H7 (cell line): ENCODE measurements around the gene CFAP298. TPM values are rescaled to one million over a fixed set of nuclear protein-coding genes. Genes with fewer than 3 reads are reported as not detected.
A peak's percentile ranks its signal among the peaks of the same experiment; 100 is the strongest.

Source experiments
- DNase-seq: peaks from one replicate; pipeline ENCODE4 v3.0.0; 2012
- H3K27me3 ChIP-seq: 2 replicates; pipeline ENCODE4 v1.6.0; 2011; ENCODE audit warnings: mild to moderate bottlenecking, low read length; ENCODE audit not compliant: control insufficient read depth, insufficient read depth
- H3K36me3 ChIP-seq: replicated peaks from 2 replicates; pipeline ENCODE4 v1.5.1; 2011; ENCODE audit warnings: low read length; ENCODE audit not compliant: control insufficient read depth, insufficient read depth
- H3K4me3 ChIP-seq: 2 replicates; pipeline ENCODE4 v1.5.1; 2011; ENCODE audit warnings: low read depth, mild to moderate bottlenecking, control low read depth, low read length, moderate library complexity; ENCODE audit not compliant: insufficient read depth
- total RNA-seq: library from RNA; depleted of rRNA; stranded (reverse); fragments of >200 nt; shearing (Covaris generic); gene quantifications from 2 replicates; pipeline ENCODE4 v1.2.3, GENCODE V29; 2014

CFAP298 gene
- total RNA-seq, 1 experiment from 2014 or later = 63.7 TPM

- DNase-seq = no peak
- Histone ChIP-seq H3K27me3 (no peaks in the 10 kb centered on the region), H3K4me3 (no peak within 1 kb of the TSS), H3K36me3 (no peaks in the 10 kb centered on the region)
Measured at GRCh38 chr21:32585042-32585710, 27.0 kb downstream of the CFAP298 start, which contains the start of gene TCP10L. TSS of gene TCP10L (minus strand) at chr21:32585523. CDS start at chr21:32584304, 1,219 bp downstream.

GRCh38 chr21:32584472-32584871 lies 27.7 kb downstream of the CFAP298 start:
- H3K4me3 ChIP-seq = no peak overlapping the region
- no peaks in the 10 kb centered on the region for H3K36me3 ChIP-seq
- no peaks in the 10 kb centered on the region for H3K27me3 ChIP-seq
- no peak for DNase-seq

GRCh38 chr21:32581732-32582131 lies 30.4 kb downstream of the CFAP298 start:
- no peak overlapping the region for H3K4me3 ChIP-seq
- no peaks in the 10 kb centered on the region for H3K36me3 ChIP-seq
- no peaks in the 10 kb centered on the region for H3K27me3 ChIP-seq
- no peak for DNase-seq

GRCh38 chr21:32580949-32581348 lies 31.2 kb downstream of the CFAP298 start:
- no peaks in the 10 kb centered on the region for H3K27me3 ChIP-seq
- H3K36me3 ChIP-seq = no peaks in the 10 kb centered on the region
- DNase-seq = no peak
- H3K4me3 ChIP-seq = no peak overlapping the region

- H3K4me3 ChIP-seq = no peak overlapping the region
- peak; percentile 75 for DNase-seq
- H3K36me3 ChIP-seq = no peaks in the 10 kb centered on the region
- H3K27me3 ChIP-seq = no peaks in the 10 kb centered on the region
Measured at GRCh38 chr21:32578107-32578691, 34.0 kb downstream of the CFAP298 start.

DNA sequence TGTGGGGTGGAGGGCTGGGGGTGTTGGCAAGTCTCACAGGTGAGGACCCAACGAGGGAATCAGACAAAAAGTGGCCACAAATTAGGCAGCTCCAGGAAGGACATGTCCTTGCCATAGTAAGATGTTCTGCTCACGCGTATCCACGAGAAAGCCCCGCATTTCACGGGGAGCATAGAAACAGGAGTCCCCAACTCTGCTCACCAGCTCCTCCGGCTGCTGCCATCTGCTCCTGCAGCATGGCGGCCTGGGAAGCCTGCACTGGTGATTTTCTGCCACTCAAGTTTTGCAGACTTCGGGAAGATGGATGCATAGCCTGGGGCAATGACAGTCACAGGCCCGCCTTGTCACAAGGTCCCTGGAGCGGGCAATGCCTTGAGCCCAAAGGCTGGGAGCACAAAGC lies 36.2 kb downstream of the CFAP298 start:
- DNase-seq = no peak
- no peaks in the 10 kb centered on the region for H3K36me3 ChIP-seq
- H3K4me3 ChIP-seq = no peak overlapping the region
- H3K27me3 ChIP-seq = no peaks in the 10 kb centered on the region

DNA sequence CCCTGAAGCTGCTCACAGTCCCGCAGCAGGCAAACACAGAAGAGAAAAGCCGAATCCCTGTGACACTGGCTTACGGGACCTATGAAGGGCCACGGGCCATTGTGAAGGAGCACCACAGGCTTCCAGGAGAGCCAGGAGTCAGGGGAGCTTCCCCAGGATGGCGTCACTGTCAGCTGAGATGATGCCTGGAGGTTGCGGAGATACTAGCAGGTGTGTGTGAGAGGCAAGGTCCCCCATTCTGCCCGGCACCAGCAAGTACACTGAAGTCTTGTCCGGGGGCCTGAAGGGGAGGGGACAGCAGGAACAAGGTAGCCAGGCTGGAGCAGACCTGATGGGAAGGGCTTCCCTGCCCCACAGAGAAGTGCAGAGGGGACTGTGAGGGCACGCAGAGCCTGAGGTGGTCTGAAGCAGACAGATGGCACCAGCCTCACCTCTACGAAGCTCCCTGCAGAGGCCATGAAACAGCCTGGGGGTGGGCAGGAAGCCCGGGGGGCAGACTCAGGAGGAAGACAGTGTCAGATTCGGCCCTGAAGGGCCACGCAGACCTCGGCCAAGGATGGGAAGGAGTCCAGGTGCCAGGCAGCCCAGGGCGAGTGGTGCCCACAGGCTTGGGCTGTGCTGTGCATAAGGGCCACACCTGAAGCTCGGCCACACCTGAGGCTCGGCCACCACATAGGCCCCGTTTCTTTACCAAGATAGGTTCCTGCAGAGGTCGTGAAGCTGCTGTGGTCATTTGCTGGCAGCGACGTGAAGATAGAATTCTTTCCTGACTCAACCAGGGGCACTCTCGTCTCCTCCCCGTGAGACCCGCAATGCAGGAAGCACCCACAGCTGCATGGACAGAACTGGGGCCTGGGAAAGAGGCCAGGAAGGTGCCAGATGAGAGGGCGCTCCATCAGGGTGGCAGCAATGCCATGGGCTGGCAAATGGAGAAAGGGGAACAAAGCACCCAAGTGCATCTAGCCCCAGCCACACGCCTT lies 36.9 kb downstream of the CFAP298 start:
- H3K27me3 ChIP-seq = no peaks in the 10 kb centered on the region
- H3K36me3 ChIP-seq = no peaks in the 10 kb centered on the region
- no peak for DNase-seq
- H3K4me3 ChIP-seq = no peak overlapping the region

DNA sequence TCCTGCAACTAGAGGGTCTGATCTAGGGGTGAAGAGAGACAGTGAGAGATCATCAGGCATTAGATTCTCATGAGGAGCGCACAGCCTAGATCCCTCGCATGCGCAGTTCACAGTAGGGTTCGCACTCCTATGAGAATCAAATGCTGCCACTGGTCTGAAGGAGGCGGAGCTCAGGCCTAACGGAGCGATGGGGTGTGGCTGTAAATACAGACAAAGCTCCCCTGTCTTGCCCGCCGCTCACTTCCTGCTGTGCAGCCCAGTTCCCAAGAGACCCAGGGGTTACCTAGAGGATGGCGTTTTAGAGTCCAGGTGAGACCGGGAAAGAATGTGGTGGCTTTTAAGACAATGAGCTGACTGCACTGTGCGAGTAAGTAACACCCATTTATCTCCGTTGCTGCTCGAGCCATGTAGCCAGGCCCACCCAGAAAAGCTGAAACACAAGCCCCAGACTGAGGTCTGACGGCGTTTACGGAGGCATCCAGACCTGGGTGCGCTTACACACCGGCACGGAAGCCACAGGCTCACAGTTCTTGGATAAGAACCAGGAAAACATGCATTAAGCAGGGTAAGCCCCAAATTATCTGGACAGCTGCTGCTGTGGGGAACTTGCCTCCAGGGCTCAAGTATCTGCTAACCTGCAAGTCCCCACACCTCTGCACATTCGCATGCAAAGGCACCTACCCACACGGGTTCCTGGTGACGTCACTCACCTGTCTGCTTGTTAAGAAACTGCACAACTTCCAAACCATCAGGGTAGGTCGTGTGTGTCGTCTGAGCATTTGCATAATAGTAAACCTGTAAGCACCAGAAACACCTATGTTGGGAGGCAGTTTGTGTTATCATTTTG lies 39.4 kb downstream of the CFAP298 start:
- no peaks in the 10 kb centered on the region; the same call in 1 of the 2 replicates for H3K27me3 ChIP-seq
- DNase-seq = no peak
- H3K36me3 ChIP-seq = no peaks in the 10 kb centered on the region

DNA sequence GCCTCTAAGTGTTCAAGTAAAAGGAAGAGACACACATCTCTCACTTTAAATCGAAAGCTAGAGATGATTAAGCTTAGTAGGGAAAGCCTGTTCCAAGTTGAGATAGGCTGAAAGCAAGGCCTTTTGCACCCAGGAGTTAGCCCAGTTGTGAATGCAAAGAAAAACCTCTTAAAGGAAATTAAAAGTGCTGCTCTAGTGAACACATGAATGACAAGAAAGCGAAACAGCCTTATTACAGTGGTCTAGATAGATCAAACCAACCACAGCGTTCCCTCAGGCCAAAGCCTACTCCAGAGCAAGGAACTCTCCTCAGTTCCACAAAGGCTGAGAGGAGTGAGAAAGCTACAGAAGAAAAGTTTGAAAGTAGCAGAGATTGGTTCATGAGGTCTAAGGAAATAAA lies 41.7 kb downstream of the CFAP298 start:
- DNase-seq = no peak
- Histone ChIP-seq H3K4me3 (no peak overlapping the region), H3K36me3 (no peaks in the 10 kb centered on the region; the same call in 1 of the 2 replicates), H3K27me3 (no peaks in the 10 kb centered on the region; the same call in 1 of the 2 replicates)

More for the DNA sequence above, 39.4 kb downstream of the CFAP298 start:
- no peak overlapping the region for H3K4me3 ChIP-seq

DNA sequence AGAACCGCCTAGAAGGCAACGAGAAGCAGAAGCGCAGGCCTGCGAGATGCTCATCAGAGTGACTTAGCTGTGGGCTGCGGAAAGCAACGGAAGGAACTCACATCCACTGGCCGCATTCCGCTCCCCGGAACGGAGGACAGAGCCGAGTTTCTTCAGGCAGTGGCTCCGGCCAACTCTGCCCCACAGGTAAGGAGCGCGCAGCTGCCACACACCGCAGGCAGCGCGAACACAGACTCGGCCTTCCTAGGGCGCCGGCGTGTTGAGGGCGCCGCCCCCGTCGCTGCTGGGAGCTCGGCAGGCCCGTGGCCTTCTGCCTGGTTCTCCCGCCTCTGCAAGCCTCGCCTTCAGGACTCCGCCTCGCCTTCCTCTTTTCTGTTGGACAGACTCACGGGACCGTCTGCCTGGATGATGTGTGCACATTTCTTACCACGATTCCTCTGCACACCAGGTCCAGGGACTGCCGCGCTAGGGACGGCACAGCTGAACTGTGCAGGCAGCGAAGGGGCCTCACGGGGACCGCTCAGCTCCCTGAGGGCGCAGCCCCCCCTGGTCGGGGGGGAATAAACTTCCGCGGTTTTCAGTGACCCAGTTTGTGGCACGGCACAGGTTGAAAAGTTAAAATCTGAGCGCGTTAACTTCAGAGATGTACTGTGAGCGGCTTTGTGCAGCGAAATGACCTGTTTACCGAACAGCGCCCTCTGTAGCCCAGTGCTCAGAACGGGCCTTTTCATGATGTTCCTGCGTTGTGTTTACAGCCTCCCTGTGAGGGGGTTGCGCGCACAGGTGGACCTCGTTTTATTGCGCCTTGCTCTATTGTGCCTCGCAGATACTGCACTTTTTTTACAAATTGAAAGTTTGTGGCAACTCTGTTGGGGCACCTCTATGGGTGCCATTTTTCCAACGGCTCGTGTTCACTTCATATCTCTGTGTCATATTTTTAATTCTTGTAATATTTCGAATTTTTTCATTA lies 42.6 kb downstream of the CFAP298 start:
- Histone ChIP-seq H3K27me3 (no peaks in the 10 kb centered on the region; the same call in 1 of the 2 replicates), H3K36me3 (no peaks in the 10 kb centered on the region; the same call in 1 of the 2 replicates), H3K4me3 (peak overlapping the region; percentile 60)
- peak; percentile 89 for DNase-seq

GRCh38 chr21:32567626-32568025 lies 44.6 kb downstream of the CFAP298 start:
- Histone ChIP-seq H3K4me3 (no peak overlapping the region), H3K27me3 (no peaks in the 10 kb centered on the region; the same call in 1 of the 2 replicates), H3K36me3 (no peaks in the 10 kb centered on the region; the same call in 1 of the 2 replicates)
- no peak for DNase-seq

DNA sequence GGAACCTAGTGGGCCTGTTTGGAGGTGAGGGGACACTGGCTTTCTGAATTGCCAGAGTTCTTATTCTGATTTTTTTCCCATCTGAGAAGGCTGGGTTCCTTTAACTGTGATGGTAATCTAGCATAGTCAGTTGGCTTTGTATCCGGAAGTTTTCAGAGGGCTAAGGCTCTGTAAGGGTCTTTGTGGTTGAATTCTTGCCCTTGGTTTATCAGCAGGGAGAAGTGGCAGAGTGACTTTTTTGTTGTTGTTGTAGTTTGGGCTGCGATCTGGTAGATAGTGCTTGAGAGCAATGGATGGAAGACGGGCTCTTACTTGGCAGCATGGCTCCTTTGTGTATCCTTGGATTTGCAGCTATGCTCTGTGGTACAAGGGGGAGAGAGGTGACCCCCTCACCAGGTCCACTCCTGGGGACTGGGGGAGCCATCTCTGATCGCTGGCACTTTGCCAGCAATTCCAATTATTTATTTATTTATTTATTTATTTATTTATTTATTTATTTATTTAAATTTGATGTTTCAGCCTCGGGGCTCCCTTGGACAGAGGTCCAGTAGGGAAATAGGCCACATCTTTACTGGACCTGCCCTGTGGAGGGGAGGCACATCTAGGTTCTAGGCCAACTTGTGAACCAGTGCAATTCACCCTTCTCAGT lies 45.3 kb downstream of the CFAP298 start:
- H3K4me3 ChIP-seq = no peak overlapping the region
- no peak for DNase-seq

More for the DNA sequence above, 45.3 kb downstream of the CFAP298 start:
- Histone ChIP-seq H3K36me3 (no peaks in the 10 kb centered on the region; the same call in 1 of the 2 replicates), H3K27me3 (no peaks in the 10 kb centered on the region; the same call in 1 of the 2 replicates)
